ENCODE data around the gene ZBTB7A.

DNA sequence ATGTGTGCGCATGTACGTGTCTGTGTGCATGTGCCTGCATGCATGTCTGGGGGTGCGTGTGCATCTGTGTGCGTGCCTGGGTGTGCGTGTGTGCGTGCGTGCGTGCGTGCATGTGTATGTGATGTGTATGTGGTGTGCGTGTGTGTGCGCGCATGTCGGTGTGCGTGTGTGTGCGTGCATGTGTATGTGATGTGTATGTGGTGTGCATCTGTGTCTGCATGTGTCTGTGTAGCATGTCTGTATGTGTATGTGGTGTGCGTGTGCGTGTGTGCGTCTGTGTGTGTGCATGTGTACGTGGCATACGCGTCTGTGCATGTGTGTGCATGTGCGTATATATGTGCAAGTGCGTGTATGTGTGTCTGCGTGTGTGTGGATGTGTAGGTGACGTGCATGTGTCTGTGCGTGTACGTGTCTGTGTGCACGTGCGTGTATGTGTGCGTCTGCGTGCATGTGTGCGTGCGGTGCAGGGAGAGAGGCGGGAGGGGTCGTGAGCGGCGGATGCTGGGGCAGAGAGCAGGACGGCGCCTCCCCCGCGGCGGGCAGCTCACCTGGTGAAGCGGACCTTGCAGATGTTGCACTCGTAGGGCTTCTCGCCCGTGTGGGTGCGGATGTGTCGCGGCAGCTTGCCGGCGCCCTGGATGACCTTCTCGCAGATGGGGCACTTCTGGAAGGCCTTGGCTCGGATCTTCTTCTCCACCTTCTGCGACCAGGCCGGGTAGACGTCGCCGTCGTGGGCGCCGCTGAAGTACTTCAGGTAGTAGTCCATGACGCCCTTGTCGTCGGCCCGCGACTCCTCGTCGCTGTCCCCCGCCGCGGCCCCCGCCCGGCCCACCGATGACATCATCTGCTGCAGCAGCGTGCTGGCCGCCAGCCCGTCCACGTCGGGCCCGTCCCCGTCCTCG lies 13.0 kb downstream of the ZBTB7A start:
- TF ChIP-seq ZNF626 (tag by site-specific recombination; IDR thresholded peaks at IDR 0.05) (no peak), CTCF (tag by site-specific recombination; IDR thresholded peaks at IDR 0.05) (no peak), ZNF670 (tag by site-specific recombination; IDR thresholded peaks at IDR 0.05; ENCODE audit: low read depth) (no peak), ZNF133 (tag by site-specific recombination; IDR thresholded peaks at IDR 0.05) (no peak), ATF2 (tag by site-specific recombination; IDR thresholded peaks at IDR 0.05; ENCODE audit: low read depth) (no peak)
- TF ChIP-seq, protein P1, sequence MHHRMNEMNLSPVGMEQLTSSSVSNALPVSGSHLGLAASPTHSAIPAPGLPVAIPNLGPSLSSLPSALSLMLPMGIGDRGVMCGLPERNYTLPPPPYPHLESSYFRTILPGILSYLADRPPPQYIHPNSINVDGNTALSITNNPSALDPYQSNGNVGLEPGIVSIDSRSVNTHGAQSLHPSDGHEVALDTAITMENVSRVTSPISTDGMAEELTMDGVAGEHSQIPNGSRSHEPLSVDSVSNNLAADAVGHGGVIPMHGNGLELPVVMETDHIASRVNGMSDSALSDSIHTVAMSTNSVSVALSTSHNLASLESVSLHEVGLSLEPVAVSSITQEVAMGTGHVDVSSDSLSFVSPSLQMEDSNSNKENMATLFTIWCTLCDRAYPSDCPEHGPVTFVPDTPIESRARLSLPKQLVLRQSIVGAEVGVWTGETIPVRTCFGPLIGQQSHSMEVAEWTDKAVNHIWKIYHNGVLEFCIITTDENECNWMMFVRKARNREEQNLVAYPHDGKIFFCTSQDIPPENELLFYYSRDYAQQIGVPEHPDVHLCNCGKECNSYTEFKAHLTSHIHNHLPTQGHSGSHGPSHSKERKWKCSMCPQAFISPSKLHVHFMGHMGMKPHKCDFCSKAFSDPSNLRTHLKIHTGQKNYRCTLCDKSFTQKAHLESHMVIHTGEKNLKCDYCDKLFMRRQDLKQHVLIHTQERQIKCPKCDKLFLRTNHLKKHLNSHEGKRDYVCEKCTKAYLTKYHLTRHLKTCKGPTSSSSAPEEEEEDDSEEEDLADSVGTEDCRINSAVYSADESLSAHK (tag by site-specific recombination; IDR thresholded peaks at IDR 0.05): no peak

Data from HEK293 (cell line).